Activated CD8-positive, alpha-beta memory T cell treated with anti-CD3 and anti-CD28 coated beads for 48 hours (primary cell): Measurements from ENCODE around the gene PDE6B.
"Not testable (repeated sequence)": the region's sequence is repeated elsewhere in the genome, so short reads cannot be mapped to it uniquely, and the experiment has no call there.

Experiments
- DNase-seq, 3 experiments: peaks; one replicate each; pipeline ENCODE4 v3.0.0-alpha.2; 2020; ENCODE audit warnings: low read depth in 2 of 3, low spot score in 2 of 3

Gene PDE6B

DNA sequence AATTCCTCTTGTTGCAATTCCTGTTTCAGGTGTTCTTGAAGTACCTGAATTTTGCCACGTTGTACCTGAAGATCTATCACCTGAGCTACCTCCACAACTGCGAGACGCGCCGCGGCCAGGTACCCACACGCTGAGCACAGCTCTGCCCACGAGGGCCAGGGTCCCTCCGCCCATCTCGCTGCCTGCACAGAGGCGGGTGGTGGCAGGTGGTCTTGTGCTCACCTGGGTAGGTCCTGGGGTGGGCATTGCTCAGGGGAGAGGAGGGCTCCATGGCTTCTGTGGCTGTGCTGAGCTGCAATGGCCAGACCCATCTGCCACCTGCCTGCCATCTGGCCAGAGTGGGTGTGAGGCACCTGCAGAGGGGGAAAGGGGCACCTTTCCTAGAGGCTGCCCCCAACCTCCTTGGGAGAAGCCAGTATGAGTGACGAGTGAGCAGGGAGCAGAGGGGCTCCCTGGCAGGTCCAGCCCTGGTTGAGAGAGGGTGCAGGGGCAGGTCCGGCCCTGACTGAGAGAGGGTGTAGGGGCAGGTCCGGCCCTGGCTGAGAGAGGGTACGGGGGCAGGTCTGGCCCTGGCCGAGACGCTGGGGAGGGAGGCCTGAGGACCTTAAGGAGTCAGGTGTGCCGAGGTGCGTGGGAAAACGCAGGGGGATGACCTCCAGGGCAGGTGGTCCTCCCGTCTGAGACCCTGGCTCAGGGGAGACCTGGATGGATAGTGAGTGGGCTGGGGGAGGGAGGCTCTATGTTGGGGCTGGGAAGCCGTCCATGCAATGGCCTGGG, 10.7 kb downstream of the PDE6B start:
- no peak for DNase-seq

GRCh38 chr4:636628-637159, 11.3 kb downstream of the PDE6B start:
- no peak for DNase-seq

DNA sequence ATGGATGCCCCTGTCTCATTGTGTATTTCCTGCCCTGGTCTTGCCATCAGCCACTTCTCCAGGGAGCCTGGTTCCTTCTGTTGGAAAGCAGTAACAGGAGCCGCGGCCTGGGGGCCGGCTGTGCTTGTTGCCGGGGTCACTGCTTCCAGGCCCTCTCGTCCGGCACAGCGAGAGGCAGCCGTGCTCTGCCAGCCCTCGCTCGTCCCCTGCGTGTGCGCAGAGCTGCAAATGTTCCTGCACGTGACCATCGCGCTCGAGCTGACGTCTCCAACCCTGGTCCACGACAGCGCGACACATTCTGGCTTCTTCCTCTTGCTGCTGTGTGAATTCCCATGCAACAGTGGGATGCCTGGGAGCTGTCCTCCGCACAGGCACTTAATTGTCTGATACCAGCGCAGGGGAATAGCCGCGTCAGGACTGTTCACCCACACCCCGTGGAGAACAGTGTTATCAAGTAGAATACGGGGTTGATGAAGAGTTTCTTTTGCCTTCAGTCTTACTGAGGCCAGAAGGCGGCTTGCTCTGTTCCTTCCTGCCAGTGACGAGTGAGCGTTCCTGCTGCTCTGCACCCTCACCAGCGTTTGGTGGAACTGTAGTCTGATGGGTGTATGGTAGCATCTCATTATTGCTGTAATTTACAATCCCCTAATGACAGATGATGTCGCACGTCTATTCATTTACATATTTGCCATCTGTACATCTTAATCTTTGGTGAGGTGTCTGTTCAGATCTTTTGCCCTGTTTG, 12.3 kb downstream of the PDE6B start:
- no peak for DNase-seq

- not testable (repeated sequence) for DNase-seq
These were observed 17.0 kb downstream of the PDE6B start for GRCh38 chr4:642366-642765.

DNA sequence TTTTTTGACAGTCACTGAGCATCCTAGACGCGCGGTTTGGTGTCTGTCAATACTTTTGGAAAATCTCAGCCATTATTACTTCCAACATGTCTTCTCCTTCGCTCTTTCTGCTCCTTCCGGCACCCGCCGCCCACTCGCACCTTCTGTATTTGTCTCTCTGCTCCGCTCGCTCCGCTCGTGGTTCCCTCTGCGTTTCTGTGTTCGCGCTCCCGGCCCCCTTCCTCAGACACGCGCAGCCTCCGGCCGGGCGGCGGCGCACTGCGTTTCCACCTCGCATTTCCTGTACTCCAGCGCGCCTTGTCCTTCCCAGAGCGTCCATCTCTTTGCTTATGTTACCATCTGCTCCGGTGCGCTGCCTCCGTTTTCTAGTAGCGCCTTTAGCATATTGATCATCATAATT, 21.1 kb downstream of the PDE6B start:
- DNase-seq = no peak

GRCh38 chr4:647481-647880, 22.1 kb downstream of the PDE6B start:
- no peak for DNase-seq

DNA sequence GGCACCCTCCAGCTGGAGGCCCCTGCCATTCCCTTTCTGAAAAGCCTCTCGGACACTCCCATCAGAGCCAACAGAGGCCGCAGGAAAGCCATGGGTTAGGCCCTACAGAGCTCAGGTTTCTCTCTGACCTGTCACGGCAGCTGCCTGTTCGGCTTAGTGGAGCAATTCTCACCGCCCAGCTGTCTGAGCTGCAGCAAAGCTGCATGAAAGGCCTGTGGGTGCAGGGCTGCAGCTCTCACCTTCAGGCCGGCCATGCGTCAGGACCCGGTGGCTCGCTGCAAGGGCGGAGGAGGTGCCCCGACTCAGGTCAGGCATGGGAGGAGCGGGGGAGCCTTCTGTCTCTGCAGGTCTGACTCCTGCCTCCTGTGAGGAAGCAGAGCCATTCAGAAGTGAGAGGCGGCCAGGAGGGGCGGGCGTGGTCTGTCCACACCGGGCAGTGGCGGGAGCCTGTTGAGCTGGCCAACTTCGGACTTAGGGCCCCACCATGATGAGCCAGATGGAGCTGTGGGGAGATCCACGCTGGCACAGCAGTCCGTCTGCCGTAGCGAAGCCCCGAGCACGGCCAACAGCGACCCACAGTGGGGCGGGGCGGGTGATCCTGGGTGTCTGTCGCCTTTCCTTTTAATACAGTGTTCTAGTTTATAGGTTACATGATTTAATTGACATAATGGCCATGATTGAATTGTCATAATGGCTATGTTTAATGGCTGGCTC, 23.4 kb downstream of the PDE6B start:
- DNase-seq = no peak

GRCh38 chr4:649293-649625, 23.9 kb downstream of the PDE6B start:
- no peak for DNase-seq

- no peak for DNase-seq
These were observed 24.5 kb downstream of the PDE6B start for GRCh38 chr4:649751-650310.

- DNase-seq = no peak
These were observed 25.1 kb downstream of the PDE6B start for GRCh38 chr4:650461-650860.

- DNase-seq = no peak
These were observed 25.8 kb downstream of the PDE6B start for GRCh38 chr4:650951-651883.

DNA sequence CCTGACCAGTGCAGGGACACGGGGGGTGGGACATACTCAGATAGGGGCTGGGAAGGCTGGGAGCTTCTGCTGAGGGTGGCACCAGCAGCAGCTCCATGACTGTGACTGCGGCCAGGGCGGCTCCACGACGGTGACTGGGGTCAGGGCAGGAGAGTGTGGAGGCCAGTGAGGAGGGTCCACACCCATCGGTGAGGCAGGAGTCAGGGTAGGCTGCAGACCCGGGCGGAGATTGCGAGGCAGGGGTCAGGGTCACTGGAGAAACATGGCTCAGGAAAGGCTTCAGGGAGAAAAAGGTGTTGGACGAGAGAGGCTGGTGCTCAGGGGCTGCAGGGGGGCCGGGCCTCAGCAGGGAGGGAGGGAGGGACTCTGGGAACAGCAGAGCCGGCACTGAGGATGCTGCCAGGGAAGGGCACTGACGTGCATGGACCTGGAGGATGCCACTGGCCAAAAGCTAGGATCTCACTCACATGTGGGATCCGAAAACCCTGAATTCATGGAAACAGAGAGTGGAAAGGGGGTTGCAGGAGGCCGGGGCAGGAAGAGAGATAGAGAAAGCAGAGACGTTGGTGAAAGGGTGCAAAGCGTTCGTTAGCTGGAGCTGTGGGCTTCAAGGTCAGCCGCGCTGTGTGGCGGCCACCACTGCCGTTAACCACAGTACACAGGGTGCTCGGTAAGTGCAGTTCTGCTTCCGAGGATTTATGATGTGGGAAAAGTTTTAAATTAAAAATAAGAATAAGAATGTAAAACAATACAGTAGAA, 26.7 kb downstream of the PDE6B start:
- no peak for DNase-seq

DNA sequence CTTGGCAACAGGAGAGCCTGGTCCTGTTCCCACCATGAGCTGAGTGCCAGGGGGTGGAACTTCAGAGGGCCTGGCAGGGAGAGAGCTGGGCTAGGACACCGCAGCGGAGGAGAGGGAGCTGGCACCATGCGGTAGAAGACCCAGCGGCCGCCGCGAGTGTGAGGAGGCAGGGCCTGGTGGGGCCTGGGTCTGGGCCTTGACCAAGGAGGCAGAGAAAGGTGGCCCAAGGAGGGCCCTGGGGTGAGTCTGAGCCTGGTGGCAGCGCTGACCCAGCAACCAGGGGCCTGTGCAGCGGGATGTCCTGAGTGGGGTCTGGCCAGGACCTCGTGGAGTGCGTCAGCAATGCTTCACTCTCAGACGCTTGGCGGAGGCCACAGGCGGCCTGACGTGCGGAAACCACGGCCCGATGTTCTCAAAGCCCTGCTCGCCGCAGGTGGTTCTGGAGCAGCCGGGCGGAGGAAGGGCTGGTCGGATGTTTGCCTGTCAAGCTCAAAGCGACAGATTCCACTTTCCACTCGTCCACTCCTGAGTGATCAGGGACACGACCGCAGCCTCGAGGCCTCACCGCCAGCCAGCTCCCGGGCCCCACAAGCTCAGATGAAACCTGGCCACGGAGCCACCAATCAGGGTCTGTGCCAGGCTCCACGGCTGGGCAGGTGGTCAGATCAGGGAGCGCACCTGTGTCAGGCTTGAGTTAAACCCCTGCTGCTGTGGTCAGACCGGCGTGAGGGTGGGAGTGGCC, 27.9 kb downstream of the PDE6B start:
- DNase-seq = no peak

DNA sequence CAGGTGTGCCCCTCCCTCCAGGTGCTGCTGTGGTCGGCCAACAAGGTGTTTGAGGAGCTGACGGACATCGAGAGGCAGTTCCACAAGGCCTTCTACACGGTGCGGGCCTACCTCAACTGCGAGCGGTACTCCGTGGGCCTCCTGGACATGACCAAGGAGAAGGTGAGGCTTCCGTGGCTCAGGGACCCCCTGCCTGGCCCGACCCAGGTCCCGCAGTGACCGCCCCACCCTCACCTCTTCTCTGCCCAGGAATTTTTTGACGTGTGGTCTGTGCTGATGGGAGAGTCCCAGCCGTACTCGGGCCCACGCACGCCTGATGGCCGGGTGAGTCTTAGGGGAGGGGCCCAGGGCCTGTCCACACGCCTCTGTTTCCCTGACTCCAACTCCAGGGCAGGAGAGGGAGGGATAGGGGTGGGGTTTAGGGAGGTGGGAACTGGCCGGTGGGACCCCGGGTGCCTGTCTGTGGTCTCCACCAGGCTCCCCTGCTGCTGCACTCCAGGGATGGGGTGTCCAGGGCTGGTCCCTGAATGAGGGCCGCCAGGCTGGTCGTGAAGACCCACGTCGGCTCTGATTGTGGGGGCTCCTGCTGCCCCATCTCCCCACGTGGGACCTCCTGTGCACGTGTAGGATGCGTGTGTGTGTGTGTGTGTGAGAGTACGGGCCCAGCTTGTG, 28.6 kb downstream of the PDE6B start:
- DNase-seq = no peak

GRCh38 chr4:654503-654845, 29.1 kb downstream of the PDE6B start:
- DNase-seq = no peak

DNA sequence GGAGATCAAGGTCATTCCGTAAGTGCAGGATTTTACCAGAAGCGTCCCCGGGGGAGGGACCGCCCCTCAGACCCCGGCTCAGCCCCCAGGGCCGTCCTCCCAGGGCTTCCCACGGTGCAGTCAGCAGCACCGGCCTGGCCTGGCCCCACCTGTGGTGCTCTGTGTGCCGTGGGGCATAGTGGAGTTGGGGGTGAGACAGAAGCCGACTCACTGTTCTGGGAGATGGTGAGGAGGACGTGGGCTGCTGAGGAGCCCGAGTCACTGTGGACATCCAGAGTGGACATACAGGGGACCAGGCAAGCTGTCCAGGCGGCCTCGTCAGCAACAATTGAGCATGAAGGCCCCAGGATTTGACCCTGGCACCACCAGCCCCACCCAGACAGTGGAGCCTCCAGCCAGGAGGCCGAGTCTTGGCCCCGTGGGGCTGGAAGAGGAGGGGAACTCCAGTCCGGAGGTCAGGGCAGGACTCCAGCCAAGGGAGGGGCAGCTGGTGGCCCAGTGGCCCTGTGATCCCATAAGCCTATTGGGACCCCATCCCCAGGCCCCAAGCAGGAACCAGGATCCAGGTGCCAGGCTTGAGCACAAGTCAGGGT, 29.6 kb downstream of the PDE6B start:
- no peak for DNase-seq

DNA sequence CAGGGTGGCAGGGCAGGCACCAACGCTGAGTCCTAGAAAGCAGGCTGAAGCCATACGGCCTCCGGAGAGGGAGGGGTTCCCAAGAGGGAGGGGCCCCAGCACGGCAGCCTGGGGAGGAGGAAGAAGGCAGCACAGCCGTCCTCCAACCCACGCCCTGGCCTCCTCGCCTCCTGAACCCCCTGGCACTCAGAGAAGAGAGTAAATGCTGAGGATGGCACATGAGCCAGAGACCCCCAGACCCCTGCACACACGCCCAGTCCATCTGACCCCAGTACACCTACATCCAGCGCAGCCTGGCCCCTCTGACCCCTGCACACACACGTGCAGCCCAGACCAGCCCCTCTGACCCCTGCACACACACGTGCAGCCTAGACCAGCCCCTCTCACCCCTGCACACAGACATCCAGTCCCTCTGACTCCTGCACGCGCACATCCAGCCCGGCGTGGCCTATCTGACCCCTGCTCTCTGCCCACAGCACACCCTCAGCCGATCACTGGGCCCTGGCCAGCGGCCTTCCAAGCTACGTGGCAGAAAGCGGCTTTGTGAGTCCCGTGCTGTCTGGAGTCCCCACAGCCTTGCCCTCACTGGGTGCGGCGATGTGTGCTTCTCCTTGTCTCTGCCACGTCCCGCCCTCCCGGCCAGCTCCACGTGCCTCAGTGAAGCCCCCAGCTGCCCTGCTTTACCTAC, 30.2 kb downstream of the PDE6B start:
- no peak for DNase-seq
